K562 (cell line): ENCODE results near the gene AIF1. TPM values are rescaled to one million over a fixed set of nuclear protein-coding genes. Genes with fewer than 3 reads are reported as not detected.

Source experiments
- HDGF ChIP-seq: fragments of 450-650 bp; IDR thresholded peaks from 2 replicates; pipeline ENCODE4 v1.6.1; 2016
- JUN ChIP-seq, 2 experiments: sonication (generic) in 1 of 2; formaldehyde crosslinking in 1 of 2; IDR thresholded peaks; 2 replicates each; pipeline versions ENCODE4 v1.6.1 to v1.8.0; 2012 to 2022; ENCODE audit warnings: borderline replicate concordance in 2 of 2, mild to moderate bottlenecking in 2 of 2, improper control_type of control experiment in 1 of 2, low read depth in 1 of 2, low read length in 1 of 2, missing genetic modification reagents in 1 of 2
- LARP7 ChIP-seq: fragments of 450-650 bp; IDR thresholded peaks from 2 replicates; pipeline ENCODE4 v1.6.1; 2016
- LEF1 ChIP-seq: fragments of 450-650 bp; IDR thresholded peaks from 2 replicates; pipeline ENCODE4 v1.6.1; 2016; ENCODE audit warnings: mild to moderate bottlenecking
- NFIX ChIP-seq: fragments of 250-450 bp; sonication (Bioruptor Pico); IDR thresholded peaks from 2 replicates; pipeline ENCODE4 v1.4.0; 2020; ENCODE audit warnings: low read depth, mild to moderate bottlenecking, moderate library complexity
- XRCC3 ChIP-seq: fragments of 450-650 bp; IDR thresholded peaks from 2 replicates; pipeline ENCODE4 v1.6.1; 2017; ENCODE audit warnings: mild to moderate bottlenecking, moderate library complexity
- XRCC4 ChIP-seq: IDR thresholded peaks from one replicate; pipeline ENCODE4 v1.6.1; 2011; ENCODE audit not compliant: insufficient read depth, insufficient read length; ENCODE audit errors: extremely low read depth
- ZKSCAN1 ChIP-seq: fragments of 150-350 bp; IDR thresholded peaks from 2 replicates; pipeline ENCODE4 v1.6.1; 2016; ENCODE audit warnings: low read depth, low read length
- ZNF12 ChIP-seq: sonication (generic); formaldehyde crosslinking; IDR thresholded peaks from 2 replicates; pipeline ENCODE4 v1.4.0; 2020; ENCODE audit warnings: mild to moderate bottlenecking, missing genetic modification reagents
- ZNF79 ChIP-seq: fragments of 250-450 bp; sonication (Bioruptor Pico); IDR thresholded peaks from 2 replicates; pipeline ENCODE4 v1.4.0; 2020; ENCODE audit warnings: low read depth, mild to moderate bottlenecking, moderate library complexity
- ZNF830 ChIP-seq: fragments of 250-450 bp; sonication (Bioruptor Pico); IDR thresholded peaks from 2 replicates; pipeline ENCODE4 v1.5.0; 2021; ENCODE audit warnings: mild to moderate bottlenecking
- polyA plus RNA-seq, 8 experiments: library from polyadenylated mRNA; depleted of rRNA in 4 of 8; stranded (reverse) in 5 of 8; unstranded in 3 of 8; fragments of >200 nt; fragmentation: Nextera tagmentation in 2 of 8; fragmentation: Illumina TruSeq in 1 of 8; extraction: Ambion mirVana in 2 of 8; extraction: Trizol in 1 of 8; gene quantifications; 2 replicates each; pipeline versions ENCODE4 v1.2.1 to v1.2.3, GENCODE V29; 2011 to 2014; ENCODE audit warnings: inconsistent platforms in 1 of 8, missing spikeins in 1 of 8
- total RNA-seq, 7 experiments: library from RNA; depleted of rRNA in 6 of 7; stranded (reverse); fragments of >200 nt in 6 of 7; fragmentation: Illumina TruSeq in 2 of 7; extraction: Trizol in 2 of 7; gene quantifications; 2 replicates each; pipeline versions ENCODE4 v1.2.1 to v1.2.3, GENCODE V29; 2011 to 2021; ENCODE audit warnings: low replicate concordance in 1 of 7
- TF ChIP-seq, protein P1 (sequence below): fragments of 450-650 bp; IDR thresholded peaks from 2 replicates; pipeline ENCODE4 v1.6.1; 2017; ENCODE audit warnings: antibody characterized with exemption
- TF ChIP-seq, protein P2 (sequence below): fragments of 250-450 bp; sonication (Bioruptor Pico); IDR thresholded peaks from 2 replicates; pipeline ENCODE4 v1.4.0; 2020; ENCODE audit warnings: borderline replicate concordance
- TF ChIP-seq, protein P3 (sequence below), 2 experiments: IDR thresholded peaks; 2 replicates each; pipeline ENCODE4 v1.6.1; 2011; ENCODE audit warnings: borderline replicate concordance in 1 of 2, control low read depth in 1 of 2, low read depth in 1 of 2, low read length in 1 of 2, mild to moderate bottlenecking in 1 of 2, mixed read lengths in 1 of 2, moderate library complexity in 1 of 2; ENCODE audit not compliant: insufficient read depth in 1 of 2, insufficient read length in 1 of 2, poor library complexity in 1 of 2, severe bottlenecking in 1 of 2; ENCODE audit errors: extremely low read depth in 1 of 2
- TF ChIP-seq, protein P4 (sequence below): sonication (generic); formaldehyde crosslinking; IDR thresholded peaks from 2 replicates; pipeline ENCODE4 v1.8.0; 2023; ENCODE audit warnings: missing genetic modification reagents, mild to moderate bottlenecking, borderline replicate concordance

The AIF1 gene
- total and polyA plus RNA-seq, 9 of the 15 experiments (the other 6 are each of a cell fraction or from before 2014, with no cell fraction given), result 9.4 to 33.4 (median 19.4) TPM

DNA sequence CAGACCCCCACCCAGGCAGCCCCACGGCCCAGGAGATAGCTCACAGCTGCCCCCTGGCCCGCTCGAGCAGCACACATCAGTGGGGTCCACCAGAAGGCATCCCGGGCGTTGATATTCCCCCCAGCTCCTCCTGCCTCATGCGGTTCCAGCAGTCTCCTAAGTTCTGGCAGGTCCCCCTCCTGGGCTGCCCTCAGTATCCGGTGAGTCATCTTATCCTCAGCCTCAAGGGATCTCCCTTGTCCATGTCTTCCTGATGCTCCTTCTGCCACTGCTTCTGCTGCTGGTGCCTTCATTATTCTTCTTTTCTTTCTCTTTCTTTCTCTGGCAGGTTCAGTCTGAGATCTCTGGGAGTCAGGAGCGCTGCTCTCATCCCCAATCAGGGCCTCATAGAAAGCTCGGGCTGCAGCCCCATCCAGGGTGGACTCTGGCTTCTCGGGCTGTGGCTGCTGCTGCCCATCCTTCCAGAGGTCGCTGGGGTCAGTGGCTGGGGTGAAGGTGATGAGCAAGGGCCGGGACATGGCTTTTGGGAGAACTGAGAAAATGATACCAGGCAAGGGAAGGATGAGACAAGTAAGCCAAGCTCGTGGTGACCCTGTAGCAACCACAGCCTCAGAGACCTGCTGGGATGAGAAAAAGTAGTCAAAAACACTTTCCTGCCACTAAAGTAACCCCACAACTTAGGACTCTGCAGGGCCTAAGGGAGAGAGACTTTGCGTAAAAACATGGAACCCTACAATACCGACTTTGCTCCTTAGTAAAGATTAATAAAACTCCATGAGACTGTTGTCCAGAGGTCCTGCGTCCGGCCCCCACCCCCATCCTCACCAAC is 49.1 kb downstream of the AIF1 start (continued):
- TF ChIP-seq XRCC4 (no peak), NFIX (CRISPR knock-in tag) (no peak), LEF1 (peak; percentile 16; the same call in 1 of the 2 replicates), ZNF79 (CRISPR knock-in tag) (no peak), HDGF (peak; percentile 98), XRCC3 (no peak), LARP7 (peak; percentile 55; the same call in 1 of the 2 replicates), JUN (IDR thresholded peaks at IDR 0.05; ENCODE audit: borderline replicate concordance, low read depth, low read length) (peak; percentile 99), JUN (CRISPR knock-in tag; IDR thresholded peaks at IDR 0.05; ENCODE audit: borderline replicate concordance) (peak; percentile 73; the same call in 1 of the 2 replicates), ZNF12 (CRISPR knock-in tag) (no peak), ZKSCAN1 (no peak), ZNF830 (no peak)
- TF ChIP-seq, protein P1, sequence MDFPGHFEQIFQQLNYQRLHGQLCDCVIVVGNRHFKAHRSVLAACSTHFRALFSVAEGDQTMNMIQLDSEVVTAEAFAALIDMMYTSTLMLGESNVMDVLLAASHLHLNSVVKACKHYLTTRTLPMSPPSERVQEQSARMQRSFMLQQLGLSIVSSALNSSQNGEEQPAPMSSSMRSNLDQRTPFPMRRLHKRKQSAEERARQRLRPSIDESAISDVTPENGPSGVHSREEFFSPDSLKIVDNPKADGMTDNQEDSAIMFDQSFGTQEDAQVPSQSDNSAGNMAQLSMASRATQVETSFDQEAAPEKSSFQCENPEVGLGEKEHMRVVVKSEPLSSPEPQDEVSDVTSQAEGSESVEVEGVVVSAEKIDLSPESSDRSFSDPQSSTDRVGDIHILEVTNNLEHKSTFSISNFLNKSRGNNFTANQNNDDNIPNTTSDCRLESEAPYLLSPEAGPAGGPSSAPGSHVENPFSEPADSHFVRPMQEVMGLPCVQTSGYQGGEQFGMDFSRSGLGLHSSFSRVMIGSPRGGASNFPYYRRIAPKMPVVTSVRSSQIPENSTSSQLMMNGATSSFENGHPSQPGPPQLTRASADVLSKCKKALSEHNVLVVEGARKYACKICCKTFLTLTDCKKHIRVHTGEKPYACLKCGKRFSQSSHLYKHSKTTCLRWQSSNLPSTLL, result peak; percentile 50
- TF ChIP-seq, protein P2, sequence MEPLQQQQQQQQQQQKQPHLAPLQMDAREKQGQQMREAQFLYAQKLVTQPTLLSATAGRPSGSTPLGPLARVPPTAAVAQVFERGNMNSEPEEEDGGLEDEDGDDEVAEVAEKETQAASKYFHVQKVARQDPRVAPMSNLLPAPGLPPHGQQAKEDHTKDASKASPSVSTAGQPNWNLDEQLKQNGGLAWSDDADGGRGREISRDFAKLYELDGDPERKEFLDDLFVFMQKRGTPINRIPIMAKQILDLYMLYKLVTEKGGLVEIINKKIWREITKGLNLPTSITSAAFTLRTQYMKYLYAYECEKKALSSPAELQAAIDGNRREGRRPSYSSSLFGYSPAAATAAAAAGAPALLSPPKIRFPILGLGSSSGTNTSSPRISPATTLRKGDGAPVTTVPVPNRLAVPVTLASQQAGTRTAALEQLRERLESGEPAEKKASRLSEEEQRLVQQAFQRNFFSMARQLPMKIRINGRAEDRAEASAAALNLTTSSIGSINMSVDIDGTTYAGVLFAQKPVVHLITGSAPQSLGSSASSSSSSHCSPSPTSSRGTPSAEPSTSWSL (CRISPR knock-in tag), result no peak; the same call in 1 of the 2 replicates
- TF ChIP-seq, protein P3, sequence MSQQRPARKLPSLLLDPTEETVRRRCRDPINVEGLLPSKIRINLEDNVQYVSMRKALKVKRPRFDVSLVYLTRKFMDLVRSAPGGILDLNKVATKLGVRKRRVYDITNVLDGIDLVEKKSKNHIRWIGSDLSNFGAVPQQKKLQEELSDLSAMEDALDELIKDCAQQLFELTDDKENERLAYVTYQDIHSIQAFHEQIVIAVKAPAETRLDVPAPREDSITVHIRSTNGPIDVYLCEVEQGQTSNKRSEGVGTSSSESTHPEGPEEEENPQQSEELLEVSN (IDR thresholded peaks at IDR 0.05; ENCODE audit: borderline replicate concordance in 1 of 2, extremely low read depth in 1 of 2, insufficient read depth in 1 of 2, insufficient read length in 1 of 2, low read depth in 1 of 2, low read length in 1 of 2, poor library complexity in 1 of 2, severe bottlenecking in 1 of 2), result peak; percentile 32 to 79
- TF ChIP-seq, protein P4, sequence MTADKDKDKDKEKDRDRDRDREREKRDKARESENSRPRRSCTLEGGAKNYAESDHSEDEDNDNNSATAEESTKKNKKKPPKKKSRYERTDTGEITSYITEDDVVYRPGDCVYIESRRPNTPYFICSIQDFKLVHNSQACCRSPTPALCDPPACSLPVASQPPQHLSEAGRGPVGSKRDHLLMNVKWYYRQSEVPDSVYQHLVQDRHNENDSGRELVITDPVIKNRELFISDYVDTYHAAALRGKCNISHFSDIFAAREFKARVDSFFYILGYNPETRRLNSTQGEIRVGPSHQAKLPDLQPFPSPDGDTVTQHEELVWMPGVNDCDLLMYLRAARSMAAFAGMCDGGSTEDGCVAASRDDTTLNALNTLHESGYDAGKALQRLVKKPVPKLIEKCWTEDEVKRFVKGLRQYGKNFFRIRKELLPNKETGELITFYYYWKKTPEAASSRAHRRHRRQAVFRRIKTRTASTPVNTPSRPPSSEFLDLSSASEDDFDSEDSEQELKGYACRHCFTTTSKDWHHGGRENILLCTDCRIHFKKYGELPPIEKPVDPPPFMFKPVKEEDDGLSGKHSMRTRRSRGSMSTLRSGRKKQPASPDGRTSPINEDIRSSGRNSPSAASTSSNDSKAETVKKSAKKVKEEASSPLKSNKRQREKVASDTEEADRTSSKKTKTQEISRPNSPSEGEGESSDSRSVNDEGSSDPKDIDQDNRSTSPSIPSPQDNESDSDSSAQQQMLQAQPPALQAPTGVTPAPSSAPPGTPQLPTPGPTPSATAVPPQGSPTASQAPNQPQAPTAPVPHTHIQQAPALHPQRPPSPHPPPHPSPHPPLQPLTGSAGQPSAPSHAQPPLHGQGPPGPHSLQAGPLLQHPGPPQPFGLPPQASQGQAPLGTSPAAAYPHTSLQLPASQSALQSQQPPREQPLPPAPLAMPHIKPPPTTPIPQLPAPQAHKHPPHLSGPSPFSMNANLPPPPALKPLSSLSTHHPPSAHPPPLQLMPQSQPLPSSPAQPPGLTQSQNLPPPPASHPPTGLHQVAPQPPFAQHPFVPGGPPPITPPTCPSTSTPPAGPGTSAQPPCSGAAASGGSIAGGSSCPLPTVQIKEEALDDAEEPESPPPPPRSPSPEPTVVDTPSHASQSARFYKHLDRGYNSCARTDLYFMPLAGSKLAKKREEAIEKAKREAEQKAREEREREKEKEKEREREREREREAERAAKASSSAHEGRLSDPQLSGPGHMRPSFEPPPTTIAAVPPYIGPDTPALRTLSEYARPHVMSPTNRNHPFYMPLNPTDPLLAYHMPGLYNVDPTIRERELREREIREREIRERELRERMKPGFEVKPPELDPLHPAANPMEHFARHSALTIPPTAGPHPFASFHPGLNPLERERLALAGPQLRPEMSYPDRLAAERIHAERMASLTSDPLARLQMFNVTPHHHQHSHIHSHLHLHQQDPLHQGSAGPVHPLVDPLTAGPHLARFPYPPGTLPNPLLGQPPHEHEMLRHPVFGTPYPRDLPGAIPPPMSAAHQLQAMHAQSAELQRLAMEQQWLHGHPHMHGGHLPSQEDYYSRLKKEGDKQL (CRISPR knock-in tag), result peak; percentile 21; the same call in 1 of the 2 replicates
